ENCODE measurements around the gene SRGAP1.

SRGAP1 gene

DNA sequence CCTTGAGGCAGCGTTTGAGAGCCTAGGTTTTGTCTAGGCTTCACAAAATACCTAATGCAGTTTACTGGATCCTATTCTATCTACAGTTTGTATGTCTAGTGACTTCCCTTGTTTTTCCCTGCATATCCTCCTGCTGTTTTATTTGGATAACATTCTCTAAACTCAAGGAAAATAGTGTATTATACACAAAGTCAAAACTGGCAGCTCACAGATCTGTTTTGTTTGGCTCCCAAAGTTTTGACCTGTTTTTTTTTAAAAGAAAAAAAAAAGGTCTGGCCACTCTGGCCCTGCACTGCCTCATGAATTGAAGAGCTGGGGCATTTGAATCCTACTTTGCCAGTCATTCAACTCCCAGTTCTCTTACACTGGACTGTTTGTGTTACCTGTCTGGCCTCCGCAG, 222.3 kb downstream of the SRGAP1 start:
- no peak for TF ChIP-seq TAF1 (IDR thresholded peaks at IDR 0.05; ENCODE audit: borderline replicate concordance, insufficient read depth, low read length)
- TF ChIP-seq, protein P1, sequence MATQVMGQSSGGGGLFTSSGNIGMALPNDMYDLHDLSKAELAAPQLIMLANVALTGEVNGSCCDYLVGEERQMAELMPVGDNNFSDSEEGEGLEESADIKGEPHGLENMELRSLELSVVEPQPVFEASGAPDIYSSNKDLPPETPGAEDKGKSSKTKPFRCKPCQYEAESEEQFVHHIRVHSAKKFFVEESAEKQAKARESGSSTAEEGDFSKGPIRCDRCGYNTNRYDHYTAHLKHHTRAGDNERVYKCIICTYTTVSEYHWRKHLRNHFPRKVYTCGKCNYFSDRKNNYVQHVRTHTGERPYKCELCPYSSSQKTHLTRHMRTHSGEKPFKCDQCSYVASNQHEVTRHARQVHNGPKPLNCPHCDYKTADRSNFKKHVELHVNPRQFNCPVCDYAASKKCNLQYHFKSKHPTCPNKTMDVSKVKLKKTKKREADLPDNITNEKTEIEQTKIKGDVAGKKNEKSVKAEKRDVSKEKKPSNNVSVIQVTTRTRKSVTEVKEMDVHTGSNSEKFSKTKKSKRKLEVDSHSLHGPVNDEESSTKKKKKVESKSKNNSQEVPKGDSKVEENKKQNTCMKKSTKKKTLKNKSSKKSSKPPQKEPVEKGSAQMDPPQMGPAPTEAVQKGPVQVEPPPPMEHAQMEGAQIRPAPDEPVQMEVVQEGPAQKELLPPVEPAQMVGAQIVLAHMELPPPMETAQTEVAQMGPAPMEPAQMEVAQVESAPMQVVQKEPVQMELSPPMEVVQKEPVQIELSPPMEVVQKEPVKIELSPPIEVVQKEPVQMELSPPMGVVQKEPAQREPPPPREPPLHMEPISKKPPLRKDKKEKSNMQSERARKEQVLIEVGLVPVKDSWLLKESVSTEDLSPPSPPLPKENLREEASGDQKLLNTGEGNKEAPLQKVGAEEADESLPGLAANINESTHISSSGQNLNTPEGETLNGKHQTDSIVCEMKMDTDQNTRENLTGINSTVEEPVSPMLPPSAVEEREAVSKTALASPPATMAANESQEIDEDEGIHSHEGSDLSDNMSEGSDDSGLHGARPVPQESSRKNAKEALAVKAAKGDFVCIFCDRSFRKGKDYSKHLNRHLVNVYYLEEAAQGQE (IDR thresholded peaks at IDR 0.05; ENCODE audit: insufficient read depth in 1 of 2, low read depth in 2 of 2, low read length in 2 of 2) = no peak

DNA sequence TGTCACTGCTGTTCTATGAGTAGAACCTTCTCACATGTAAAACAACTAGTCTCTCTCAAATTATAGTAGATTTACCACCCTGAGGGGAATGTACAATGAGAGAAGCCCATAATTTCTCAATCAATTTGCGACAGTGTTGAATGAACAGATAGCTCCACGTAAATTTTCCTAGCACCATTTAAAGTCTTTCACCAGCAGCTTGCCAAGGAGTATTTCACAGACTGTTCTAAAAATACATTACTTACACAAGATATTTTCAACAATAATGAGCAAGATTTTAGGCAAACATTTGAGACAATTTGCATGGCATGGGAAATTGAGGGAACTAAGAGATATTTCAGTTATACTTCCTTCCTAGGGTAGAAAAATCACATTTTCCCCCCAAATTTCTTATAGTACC, 226.0 kb downstream of the SRGAP1 start:
- TF ChIP-seq POLR2AphosphoS5 (IDR thresholded peaks at IDR 0.05; ENCODE audit: low read depth, low read length) (no peak), FOXP2 (optimal IDR thresholded peaks at IDR 0.05; ENCODE audit: borderline replicate concordance, extremely low read depth, extremely low read length, insufficient read depth) (no peak), SIN3A (IDR thresholded peaks at IDR 0.05; ENCODE audit: borderline replicate concordance, insufficient read depth, low read length) (no peak), TAF1 (IDR thresholded peaks at IDR 0.05; ENCODE audit: borderline replicate concordance, insufficient read depth, low read length) (no peak)
- TF ChIP-seq, protein P1 (IDR thresholded peaks at IDR 0.05; ENCODE audit: insufficient read depth in 1 of 2, low read depth in 2 of 2, low read length in 2 of 2) = no peak

DNA sequence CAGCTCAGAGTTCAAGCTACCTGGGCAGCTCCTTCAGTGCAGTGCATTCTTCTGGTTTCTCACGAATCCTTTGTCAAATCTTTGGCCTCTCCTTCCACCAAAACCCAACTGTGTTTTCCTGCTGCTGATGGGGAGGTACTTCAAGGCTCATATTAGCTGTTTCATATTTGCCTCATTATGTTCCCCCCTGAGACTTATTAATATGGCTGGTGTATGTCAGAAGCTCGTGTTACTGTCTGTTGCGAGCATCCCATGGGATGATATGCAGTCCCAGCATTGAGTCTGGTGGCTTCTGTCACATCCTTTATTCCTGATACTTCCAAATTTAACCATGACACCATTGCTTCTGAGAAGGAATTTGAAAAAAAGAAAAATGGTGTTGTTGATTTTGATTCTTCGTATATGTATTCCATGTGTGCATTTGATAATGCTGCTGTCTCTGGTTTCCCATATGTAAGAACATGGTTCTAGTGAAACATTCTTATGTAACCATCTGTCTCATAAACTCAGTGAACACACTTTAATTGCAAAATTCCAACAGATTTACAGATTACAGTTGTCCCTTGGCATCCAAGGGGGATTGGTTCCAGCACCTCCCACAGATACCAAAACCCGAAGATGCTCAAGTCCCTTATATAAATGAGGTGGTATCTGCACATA, 228.5 kb downstream of the SRGAP1 start:
- no peak for TF ChIP-seq TAF1 (IDR thresholded peaks at IDR 0.05; ENCODE audit: borderline replicate concordance, insufficient read depth, low read length)

DNA sequence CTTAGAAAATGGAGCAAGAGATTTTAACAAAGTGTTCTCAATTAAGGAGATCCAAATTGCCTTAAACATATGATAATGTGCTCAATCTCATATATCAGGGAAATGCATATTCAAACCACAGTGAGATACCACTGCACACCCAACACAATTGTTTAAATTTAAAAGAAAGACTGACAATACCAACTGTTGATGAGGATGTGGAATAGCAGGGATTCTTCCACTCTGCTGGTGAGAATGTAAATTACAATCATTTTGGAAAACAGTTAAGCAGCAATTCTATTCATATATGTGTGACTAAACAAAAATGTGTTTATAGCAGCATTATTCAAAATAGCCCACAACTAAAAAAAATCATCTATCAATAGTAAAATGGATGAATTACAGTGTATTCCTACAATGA, 233.4 kb downstream of the SRGAP1 start:
- TF ChIP-seq, protein P1 (IDR thresholded peaks at IDR 0.05; ENCODE audit: insufficient read depth in 1 of 2, low read depth in 2 of 2, low read length in 2 of 2) = no peak
- TF ChIP-seq SIN3A (IDR thresholded peaks at IDR 0.05; ENCODE audit: borderline replicate concordance, insufficient read depth, low read length) (no peak), POLR2AphosphoS5 (IDR thresholded peaks at IDR 0.05; ENCODE audit: low read depth, low read length) (no peak), FOXP2 (optimal IDR thresholded peaks at IDR 0.05; ENCODE audit: borderline replicate concordance, extremely low read depth, extremely low read length, insufficient read depth) (no peak), TAF1 (IDR thresholded peaks at IDR 0.05; ENCODE audit: borderline replicate concordance, insufficient read depth, low read length) (no peak)

DNA sequence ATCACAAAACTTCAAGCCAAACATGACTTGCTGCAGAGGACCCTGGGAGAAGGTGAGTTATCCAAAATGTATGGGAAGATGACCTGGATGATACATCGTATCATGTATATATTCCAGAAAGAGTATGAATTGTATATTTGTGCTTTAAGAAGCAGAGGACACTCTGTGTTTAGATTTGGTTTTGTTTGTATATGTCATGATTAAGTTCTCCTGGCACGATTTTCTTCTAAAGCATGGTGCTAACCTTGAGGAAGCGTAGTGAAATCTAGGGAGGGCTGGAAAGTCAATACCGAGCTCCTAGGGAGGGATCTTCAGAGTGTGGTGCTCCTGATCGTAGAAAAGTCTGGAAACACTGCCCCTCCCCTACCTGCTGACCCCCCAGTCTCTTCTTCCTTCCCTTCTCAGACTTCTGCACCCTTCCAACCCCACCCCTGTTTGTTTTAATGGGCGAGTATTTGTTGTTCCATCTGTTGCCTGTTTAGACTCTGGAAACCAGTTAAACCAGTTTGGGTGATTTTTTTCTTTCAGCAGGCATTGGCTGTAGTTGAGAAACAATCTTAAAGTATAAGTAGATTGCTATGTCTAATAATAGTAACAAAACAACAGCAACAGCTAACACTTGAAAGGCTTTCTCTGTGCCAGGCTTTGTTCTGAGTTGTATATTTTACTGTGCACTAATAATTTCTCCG, 236.0 kb downstream of the SRGAP1 start:
- TF ChIP-seq POLR2AphosphoS5 (IDR thresholded peaks at IDR 0.05; ENCODE audit: low read depth, low read length) (no peak), TAF1 (IDR thresholded peaks at IDR 0.05; ENCODE audit: borderline replicate concordance, insufficient read depth, low read length) (no peak)
- TF ChIP-seq, protein P1 (IDR thresholded peaks at IDR 0.05; ENCODE audit: insufficient read depth in 1 of 2, low read depth in 2 of 2, low read length in 2 of 2) = no peak

Data from PFSK-1 (cell line).